GM21423 (cell line): ENCODE results near the gene FHIT.

Source experiments
- ATAC-seq: cut with Tn5 transposase; IDR thresholded peaks from one replicate; pipeline ENCODE4 v1.9.1; 2021; ENCODE audit warnings: mild to moderate bottlenecking, moderate library complexity; ENCODE audit not compliant: unreplicated experiment

Gene FHIT

DNA sequence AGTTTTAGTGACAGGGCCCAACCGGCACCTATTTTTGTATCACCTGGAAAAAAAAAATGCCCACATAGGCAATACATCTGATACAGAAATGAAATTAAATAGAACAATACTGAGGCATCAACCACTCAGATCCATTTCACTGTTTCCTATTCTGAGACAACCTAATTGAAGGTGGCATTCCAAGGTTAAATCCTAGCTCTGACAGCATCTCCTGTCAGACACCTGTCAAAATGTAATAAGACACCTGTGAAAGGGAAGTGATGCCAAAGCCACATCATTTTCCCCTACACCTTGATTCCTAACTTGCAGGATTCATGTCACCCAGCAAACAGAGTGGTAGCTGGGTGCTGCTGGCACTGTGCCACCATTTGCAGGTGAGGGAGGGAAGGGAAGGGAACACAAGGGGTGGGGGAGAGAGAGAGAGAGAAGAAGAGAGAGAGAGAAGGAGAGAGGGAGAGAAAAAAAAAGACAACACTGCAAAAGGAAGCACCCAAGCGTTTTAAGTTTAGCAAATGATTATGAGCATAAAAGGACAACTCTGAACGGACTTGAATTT is 1156.8 kb downstream of the FHIT start:
- no peak for ATAC-seq

DNA sequence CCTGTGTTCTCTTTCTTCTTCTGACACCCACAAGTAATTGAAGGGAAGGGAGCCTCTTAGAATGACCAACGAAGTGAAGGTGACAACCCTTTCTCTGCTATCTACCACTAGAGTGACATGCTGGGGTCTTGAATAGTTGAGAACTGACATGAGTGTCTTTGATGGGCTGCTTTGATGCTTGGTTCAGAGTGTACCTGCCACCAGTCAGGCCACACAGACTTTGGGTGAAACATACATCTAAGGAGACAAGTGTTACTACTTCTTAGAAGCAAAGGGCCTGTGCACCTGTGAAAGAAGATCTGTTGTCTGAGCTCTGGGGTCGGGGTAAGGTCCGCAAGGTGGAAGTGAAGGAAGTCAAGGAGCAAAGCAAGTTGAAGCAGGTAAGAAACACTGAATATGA is 1160.7 kb downstream of the FHIT start:
- no peak for ATAC-seq

- ATAC-seq = peak; percentile 70
Measured at GRCh38 chr3:60086811-60087210, 1164.4 kb downstream of the FHIT start.

- no peak for ATAC-seq
Measured at GRCh38 chr3:60085649-60086048, 1165.6 kb downstream of the FHIT start.

- peak; percentile 56 for ATAC-seq
Measured at GRCh38 chr3:60081381-60082095, 1169.7 kb downstream of the FHIT start.

GRCh38 chr3:60080648-60081047 is 1170.6 kb downstream of the FHIT start:
- ATAC-seq = no peak

- ATAC-seq = no peak
Measured at GRCh38 chr3:60079076-60079475, 1172.2 kb downstream of the FHIT start.

- no peak for ATAC-seq
Measured at GRCh38 chr3:60076331-60076730, 1174.9 kb downstream of the FHIT start.

GRCh38 chr3:60073942-60074341 is 1177.3 kb downstream of the FHIT start:
- ATAC-seq = no peak

GRCh38 chr3:60073228-60073627 is 1178.0 kb downstream of the FHIT start:
- no peak for ATAC-seq

GRCh38 chr3:60070366-60070765 is 1180.9 kb downstream of the FHIT start:
- no peak for ATAC-seq

DNA sequence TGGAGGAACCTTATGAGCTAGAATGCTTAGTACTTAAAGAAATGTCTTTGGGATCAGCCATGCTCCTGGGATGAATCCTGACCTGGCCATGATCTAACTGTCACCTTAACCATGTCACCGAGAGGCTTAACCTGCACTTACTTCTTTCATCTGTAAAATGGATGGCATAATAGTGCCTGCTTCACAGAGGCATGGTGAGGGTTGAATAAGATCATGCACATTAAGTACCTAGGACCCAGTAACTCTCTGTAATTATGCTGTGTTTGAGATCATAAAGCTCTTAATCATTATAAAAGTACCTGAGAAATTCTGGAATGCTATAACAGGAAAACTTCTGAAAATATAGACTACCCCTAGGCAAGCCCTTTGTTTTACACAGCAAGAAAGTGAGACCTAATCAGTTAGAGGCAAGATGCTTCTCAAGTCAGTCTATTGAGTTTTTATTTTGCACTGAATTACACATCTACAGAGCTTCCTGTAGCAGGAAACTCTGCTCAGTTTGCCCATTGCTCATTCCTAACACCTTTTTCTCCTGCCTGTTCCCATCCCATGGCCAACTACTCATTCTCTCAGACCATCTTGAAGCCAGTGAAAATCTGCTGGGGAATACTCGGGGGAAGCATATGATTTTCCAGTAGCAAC is 1185.9 kb downstream of the FHIT start:
- no peak for ATAC-seq

DNA sequence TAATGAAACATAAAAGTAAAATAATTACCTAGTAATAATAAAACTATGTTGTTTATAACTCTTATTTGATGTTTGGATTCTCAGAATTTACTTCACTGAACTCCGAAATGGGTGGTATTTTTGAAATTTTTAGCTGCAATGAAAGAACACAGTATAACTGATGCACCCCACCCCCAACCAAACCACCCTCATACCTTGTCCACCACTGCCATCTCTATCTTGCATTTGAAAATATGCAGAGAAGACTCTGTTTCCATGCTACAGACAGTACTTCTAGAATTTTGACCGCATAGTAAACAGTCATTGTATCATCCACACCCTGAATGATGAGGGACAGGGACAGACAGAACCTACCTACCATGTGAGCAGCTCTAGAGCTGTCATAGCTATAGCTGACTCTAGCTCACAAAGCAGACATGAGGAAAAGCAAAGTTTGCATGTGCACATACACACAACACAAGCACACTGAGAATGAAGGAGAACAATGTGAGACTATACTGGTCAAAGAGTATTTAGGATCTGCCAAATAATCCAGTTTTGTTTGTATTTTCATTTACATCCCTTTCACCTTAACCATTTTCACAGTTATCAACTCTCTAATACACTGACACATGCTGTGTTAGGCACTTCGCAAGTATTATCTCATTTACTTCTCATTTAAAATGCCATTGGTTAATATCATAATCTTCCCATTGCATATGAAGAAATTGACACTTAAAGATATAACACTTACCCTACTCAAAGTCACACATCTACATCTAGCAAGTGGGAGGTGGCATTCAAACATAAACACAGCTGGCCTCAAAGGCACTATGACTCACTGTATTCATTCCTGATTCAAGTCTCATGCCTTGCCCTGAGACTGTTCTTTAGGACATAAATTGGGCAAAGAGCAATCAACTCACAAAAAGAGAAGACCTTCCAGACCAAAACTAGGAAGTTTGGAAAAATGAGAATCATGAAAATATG is 1186.8 kb downstream of the FHIT start:
- ATAC-seq = no peak

DNA sequence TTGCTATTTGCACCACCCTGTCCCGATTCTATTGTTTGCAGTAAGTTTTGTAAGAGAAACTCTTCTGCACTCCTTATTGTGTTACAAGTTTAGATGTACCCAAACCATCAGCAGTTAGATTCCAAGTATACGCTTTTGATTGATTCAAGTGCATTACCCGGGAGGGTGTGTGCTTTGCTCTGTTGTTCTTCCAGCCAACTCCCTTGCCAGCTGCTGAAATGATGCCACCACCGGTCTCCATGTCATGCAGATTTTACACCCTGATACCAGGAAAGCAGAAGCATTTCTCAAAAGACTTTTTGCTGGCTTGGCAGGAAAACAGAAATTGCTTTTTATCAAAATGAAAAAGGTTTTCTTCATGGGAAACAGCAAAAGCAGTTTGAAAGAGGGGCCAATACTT is 1194.8 kb downstream of the FHIT start:
- no peak for ATAC-seq

DNA sequence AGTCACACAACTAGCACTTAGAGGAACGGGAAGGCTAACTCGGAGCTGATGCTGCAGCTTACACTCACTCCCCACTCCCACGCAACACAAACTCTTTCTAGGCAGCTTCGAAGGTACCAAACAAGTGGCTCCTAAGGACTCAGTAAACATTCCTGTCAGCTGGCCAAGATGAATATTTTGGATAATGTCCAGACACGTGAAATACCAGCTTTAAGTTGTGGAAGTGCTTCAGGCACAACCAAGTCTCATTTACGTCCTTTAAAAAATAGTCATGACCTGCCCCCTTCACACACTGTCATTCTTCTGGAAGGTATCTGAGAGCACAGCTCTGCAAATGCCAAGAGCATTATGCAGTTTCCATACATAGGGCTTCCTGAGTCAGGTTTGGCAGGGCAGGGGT is 1195.5 kb downstream of the FHIT start:
- ATAC-seq = no peak

GRCh38 chr3:60053526-60054265 is 1197.6 kb downstream of the FHIT start:
- no peak for ATAC-seq

DNA sequence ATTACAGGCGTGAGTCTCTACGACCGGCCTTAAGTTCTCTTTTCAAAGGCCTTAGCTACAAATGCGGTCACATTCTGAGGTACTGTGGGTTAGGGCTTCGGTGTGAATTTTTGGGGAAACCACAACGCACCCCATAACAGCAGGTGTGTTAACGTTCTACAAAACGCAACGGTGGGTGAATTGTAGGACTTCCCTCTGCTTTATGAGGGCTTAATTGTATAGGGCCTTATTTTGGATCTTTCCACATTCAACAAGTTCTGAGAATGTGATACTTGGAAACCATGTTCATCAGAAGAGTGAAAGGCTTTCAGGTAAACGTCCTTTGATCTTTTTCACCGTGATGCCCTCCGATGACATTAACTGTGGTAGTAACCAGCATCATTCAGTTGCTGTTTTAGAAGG is 1202.8 kb downstream of the FHIT start:
- no peak for ATAC-seq

DNA sequence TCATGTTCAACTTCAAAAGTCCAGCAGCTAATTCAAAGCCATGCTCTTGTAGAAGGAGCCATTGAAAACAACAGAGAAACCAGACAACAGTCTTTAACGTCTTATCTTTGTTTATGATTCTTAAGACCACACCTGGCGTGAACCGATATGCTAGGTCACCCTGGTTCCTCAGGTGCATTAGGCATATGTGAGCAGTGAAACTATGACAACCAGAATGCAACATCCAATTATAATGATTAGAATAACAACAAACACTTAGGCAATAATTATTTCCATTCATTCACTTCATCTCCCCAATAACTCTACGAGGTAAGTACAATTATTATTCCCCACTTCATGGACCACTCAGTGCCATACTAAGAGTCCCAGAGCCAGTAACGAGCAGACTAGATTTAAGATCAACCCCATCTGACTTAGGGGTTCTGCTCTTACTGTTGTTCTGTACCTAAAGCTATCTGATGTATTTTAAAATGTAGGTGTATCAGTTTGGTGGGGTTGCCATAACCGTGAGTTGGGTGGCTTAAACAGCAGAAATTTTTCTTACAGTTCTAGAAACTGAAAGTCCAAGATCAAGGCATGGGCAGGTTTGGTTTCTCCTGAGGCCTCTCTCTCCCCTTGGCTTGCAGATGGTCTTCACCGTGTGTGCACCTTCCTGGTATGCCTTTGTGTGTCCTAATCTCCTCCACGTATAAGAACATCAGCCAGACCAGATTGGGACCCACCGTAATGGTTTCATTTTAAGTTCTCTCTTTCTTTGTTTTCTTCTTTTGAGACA is 1203.6 kb downstream of the FHIT start:
- no peak for ATAC-seq

DNA sequence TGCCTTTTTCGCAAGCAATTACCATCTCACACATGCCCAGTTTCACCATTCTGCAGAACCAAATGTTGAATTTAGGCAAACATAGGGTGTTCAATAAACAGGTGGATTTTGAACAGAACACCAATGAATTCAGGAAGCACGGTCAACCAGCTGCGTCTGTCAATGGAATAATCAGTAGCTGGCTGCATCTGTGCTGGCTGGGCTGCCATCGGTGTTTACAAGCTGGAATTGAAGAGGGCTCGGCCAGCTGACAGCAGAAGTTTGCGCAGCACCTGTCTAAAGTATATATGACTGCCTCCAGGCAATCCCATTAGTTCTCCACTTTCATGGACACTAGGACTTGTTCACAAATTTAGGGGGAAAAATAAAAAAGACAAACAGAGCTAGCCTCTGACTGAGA is 1205.0 kb downstream of the FHIT start:
- no peak for ATAC-seq

- no peak for ATAC-seq
Measured at GRCh38 chr3:60045686-60046085, 1205.6 kb downstream of the FHIT start.
